Measurements from ENCODE around the gene EDARADD.
"Not testable (repeated sequence)": the region's sequence is repeated elsewhere in the genome, so short reads cannot be mapped to it uniquely, and the experiment has no call there.

EDARADD gene

GRCh38 chr1:236393681-236394481, at the start of gene EDARADD:
Gene EDARADD, plus strand, starts transcription at chr1:236394286. Its CDS starts 159 bp downstream, at chr1:236394445.
- no peak for DNase-seq (ENCODE audit: low spot score)

DNA sequence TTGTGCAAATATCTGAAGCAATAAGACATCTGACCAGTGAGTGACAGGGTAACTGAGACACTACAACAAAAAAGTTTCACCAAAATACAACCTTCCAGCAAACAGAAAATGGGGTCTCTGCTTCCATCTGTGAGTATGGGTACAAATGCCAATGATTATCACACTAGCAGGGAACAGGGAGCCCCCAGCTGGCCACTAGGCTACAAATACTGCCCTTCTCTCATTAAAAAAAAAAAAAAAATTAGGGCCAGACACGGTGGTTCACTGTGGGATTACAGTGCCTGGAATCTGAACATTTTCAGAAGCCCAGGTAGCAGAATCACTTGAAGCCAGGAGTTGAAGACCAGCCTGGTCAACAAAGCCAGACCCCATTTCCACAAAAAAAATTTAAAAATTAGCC, 48.4 kb upstream of the EDARADD start:
- DNase-seq (ENCODE audit: low spot score) = peak; percentile 9

GRCh38 chr1:236348071-236348470, 46.0 kb upstream of the EDARADD start:
- no peak for DNase-seq (ENCODE audit: low spot score)

DNA sequence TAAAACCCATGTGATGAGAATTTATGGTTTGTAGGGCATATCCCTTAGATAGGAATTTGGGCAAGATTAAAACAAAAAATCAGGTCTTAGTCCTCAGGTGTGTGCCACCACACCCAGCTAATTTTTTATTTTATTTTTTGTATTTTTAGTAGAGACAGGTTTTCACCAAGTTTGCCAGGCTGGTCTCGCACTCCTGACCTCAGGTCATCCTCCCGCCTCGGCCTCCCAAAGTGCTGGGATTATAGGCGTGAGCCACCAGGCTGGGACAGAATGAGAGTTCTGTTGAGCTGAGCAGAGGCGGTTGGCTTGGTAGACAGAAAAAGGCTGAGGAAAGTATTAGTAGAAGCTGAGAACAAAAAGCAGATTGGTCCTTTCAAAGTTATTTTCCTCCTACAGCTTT, 43.8 kb upstream of the EDARADD start:
- no peak for DNase-seq (ENCODE audit: low spot score)

GRCh38 chr1:236351875-236352573, 42.1 kb upstream of the EDARADD start:
- no peak for DNase-seq (ENCODE audit: low spot score)

DNA sequence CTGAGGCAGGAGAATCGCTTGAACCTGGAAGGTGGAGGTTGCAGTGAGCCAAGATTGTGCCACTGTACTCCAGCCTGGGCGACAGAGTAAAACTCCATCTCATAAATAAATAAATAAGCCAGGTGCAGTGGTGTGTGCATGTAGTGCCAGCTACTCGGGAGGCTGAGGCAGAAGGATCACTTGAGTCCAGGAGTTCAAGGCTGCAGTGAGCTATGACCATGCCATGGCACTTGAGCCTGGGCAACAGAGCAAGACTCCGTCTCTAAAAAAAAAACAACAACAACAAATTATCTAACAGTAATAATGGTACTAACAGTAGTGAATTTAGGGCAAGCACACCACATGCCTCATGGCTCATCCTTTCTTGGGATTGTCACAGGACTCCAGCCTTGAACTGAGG, 41.3 kb upstream of the EDARADD start:
- not testable (repeated sequence) for DNase-seq (ENCODE audit: low spot score)

DNA sequence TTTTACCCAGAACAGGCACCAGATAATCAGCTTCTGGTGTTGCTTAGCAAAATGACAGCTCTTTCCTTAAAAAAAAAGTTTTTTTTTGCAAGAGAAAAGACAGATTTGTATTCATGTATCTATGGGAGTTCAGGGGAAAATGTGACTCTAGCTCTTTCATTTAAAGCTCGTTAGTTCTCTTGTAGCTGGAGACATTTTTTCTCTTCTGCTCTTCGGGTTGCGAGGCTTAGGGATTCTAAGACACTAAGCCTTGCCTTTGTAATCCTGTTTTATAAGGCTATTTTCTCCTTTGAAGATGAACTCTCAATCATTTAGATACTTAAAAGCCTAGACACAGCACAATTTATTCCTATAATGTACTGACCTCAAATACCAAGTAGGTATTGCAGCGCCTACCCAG, 40.3 kb upstream of the EDARADD start:
- no peak for DNase-seq (ENCODE audit: low spot score)

DNA sequence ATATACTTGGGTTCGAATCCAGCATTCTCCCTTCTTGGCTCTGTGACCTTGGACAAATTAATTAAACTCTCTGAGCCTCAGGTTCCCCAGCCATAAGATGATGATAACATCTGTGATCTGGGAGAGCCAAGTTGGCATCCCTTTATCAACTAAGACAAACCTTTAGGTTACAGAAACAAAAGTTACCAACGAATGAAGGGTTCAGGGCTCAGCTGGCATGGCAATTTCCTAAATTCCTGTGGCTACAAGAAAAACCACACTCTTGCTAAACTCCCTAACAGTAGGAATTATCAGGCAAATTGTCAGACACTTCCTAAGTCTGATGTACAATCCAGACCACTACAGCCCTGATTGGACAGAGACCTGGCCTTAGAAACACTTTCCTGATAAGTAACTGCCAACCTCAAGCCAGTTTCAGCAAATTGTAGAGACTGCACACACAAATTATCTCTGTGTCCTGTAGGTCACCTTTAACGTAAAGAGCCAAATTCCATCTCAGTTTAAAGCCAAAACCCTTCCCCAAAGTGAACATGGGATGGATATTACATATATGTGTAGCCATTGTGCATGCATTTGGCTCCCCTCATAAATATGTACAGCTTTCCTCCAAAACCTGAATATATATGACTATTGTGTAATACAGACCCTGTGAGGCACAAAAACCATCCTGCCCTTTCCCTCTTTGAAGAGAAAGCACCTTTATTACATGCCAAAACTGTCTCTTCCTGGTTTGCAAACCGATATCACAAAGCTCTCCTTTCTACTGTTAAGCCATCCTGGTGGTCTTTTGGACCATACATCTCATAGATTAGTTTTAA, 39.5 kb upstream of the EDARADD start:
- no peak for DNase-seq (ENCODE audit: low spot score)

- no peak for DNase-seq (ENCODE audit: low spot score)
These were observed 37.9 kb upstream of the EDARADD start for GRCh38 chr1:236356141-236356540.

- DNase-seq (ENCODE audit: low spot score) = no peak
These were observed 32.0 kb upstream of the EDARADD start for GRCh38 chr1:236361909-236362590.

DNA sequence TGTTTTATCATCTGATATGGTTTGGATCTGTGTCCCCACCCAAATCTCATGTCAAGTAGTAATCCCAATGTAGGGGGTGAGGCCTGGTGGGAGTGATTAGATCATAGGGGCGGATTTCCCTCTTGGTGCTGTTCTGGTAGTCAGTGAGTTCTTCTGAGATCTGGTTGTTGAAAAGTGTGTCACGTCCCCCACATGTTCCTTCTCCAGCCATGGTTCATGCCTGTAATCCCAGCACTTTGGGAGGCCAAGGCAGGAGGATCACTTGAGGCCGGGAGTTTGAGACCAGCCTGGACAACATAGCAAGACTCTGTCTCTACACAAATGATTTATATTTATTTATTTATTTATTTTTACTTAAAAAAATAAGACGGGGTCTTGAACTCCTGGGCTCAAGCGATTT, 30.8 kb upstream of the EDARADD start:
- no peak for DNase-seq (ENCODE audit: low spot score)

DNA sequence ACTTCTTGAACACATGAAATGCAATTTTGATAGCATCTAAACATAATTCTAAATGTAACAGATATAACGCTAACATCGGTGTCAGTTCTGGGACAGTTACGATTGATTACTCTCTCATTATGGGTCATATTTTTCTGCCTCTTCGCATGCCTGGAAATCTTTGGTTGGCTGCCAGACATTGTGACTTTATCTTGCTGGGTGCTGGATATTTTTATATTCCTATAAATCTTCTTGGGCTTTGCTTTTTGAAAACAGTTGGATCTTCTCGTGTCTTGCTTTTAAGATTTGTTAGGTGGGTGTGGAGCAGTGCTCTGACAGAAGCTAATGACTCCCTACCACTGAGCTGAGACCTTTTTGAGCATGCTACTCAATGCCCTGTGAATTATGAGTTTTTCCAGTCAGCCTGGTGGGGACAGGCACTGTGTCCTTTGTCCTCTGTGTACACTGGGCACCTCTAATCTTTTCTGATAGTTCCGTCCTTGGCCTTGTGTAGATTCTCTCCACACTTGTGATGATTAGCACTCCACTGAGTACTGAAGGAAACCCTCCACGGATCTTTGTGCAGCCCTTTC, 28.0 kb upstream of the EDARADD start:
- DNase-seq (ENCODE audit: low spot score) = no peak

DNA sequence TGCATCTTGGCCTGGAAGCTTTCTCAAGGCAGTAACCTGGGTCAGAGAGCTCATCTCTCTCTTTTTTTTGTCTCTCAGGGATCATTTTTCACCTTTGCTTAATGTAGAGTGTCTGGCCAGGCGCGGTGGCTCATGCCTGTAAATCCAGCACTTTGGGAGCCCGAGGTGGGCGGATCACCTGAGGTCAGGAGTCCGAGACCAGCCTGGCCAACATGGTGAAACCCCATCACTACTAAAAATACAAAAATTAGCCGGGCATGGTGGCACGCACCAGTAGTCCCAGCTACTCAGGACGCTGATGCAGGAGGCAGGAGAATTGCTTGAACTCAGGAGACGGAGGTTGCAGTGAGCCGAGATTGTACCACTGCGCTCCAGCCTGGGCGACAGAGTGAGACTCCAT, 27.4 kb upstream of the EDARADD start:
- DNase-seq (ENCODE audit: low spot score) = not testable (repeated sequence)

- DNase-seq (ENCODE audit: low spot score) = no peak
These were observed 23.7 kb upstream of the EDARADD start for GRCh38 chr1:236370420-236370819.

DNA sequence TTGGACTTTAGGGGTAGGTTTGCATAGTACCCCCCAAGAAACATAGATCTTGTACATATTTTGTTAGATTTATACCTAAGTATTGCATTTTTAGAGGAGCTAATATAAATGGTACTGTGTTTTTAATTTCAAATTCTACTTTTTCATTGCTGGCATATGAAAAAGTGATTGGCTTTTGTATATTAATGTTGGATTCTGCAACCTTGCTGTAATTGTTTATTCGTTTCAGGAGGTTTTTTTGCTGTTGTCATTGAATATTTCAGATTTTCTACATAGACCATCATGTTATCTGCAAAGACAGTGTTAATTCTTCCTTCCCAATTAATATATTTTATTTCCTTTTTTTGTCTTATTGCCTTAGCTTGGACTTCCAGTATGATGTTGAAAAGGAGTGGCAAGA, 23.0 kb upstream of the EDARADD start:
- DNase-seq (ENCODE audit: low spot score) = no peak

DNA sequence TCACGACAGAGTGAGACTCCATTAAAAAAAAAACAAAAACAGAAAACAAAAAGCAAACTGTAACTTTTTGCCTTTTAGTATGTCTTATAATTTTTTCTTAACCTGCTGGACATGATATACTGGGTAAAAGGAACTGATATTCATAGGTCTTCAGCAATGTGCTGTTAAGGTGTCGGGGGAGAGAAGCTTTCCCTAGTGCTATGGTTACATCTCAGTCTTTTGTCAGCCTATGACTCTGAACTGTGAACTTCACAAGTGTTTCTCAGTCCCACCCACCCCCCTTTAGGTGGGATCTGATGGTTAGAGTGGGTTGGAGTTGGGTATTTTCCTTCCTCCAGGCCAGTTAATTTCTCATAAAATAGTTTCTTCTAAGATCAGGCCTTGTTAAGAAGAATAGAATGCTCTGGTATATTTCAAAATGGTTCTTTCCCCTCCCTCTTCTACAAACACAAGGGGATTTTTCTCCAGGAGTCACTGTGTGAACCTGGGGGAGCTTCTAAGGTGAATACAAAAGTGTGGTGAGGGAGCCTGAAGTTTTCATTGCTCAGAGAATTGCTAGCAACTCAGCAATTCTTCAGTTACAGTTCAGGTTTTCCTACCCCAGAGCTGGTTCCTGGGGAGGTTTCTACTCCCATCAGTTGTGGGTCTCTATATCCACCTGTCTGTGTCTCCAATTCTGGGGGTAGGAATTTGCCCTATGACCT, 16.1 kb upstream of the EDARADD start:
- no peak for DNase-seq (ENCODE audit: low spot score)

GRCh38 chr1:236381565-236382158, 12.4 kb upstream of the EDARADD start:
- no peak for DNase-seq (ENCODE audit: low spot score)

- no peak for DNase-seq (ENCODE audit: low spot score)
These were observed 5.8 kb upstream of the EDARADD start for GRCh38 chr1:236388332-236388731.

DNA sequence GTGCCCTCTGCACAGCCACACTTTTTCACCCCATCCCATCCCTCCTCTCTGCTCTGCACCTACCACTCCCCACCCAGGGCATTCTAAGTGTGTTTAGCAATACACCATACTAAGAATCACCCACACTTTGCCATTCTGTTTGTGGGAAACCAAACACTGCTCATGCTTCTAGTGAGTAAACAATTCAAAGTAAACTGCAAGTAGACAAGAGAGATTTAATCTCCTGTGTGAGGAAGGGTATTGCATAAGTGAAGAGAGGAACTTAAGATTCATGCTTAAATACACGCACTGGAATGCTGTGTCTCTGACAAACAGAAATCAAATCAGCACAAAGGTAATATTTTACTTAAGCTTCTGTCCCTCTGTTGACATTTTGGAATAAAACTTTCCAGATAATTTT, 4.8 kb upstream of the EDARADD start:
- no peak for DNase-seq (ENCODE audit: low spot score)

DNA sequence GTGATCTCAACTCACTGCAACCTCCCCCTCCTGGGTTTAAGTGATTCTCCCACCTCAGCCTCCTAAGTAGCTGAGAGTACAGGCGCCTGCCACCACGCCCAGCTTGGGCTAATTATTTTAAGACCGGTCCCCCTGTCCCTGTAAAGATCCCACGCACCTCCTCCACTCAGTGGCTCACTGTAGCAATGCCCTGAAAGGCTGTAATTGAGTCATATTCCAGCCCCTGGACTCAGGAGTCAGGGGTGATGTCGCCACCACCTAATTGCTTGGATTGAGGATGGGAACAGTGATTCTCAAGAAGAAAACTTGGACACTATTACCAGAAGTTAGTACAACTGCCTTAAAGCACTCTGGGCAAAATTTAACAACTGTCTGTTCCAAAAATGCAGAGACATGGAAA, 3.1 kb upstream of the EDARADD start:
- DNase-seq (ENCODE audit: low spot score) = no peak

GRCh38 chr1:236392182-236392581, 1.9 kb upstream of the EDARADD start:
- DNase-seq (ENCODE audit: low spot score) = no peak
